ENCODE measurements around the gene ZYG11B.
"Not testable (repeated sequence)": the region's sequence is repeated elsewhere in the genome, so short reads cannot be mapped to it uniquely, and the experiment has no call there.

The ZYG11B gene

GRCh38 chr1:52750139-52750538, 23.9 kb downstream of the ZYG11B start:
- not testable (repeated sequence) for H3K27ac ChIP-seq

GRCh38 chr1:52751589-52752483, 25.6 kb downstream of the ZYG11B start:
- no peak overlapping the region for H3K27ac ChIP-seq
- H3K4me3 ChIP-seq, result no peak overlapping the region

More at GRCh38 chr1:52750139-52750538, 23.9 kb downstream of the ZYG11B start:
- H3K4me3 ChIP-seq, result not testable (repeated sequence)

GRCh38 chr1:52752484-52752826, 26.2 kb downstream of the ZYG11B start:
- H3K27ac ChIP-seq, result no peak overlapping the region
- H3K4me3 ChIP-seq, result no peak overlapping the region

GRCh38 chr1:52753169-52753568, 26.9 kb downstream of the ZYG11B start:
- H3K27ac ChIP-seq, result no peak overlapping the region

GRCh38 chr1:52756020-52756419, 29.8 kb downstream of the ZYG11B start:
- no peak overlapping the region for H3K27ac ChIP-seq

More at GRCh38 chr1:52753169-52753568, 26.9 kb downstream of the ZYG11B start:
- H3K4me3 ChIP-seq, result no peak overlapping the region

GRCh38 chr1:52759908-52760307, 33.7 kb downstream of the ZYG11B start:
- no peak overlapping the region for H3K27ac ChIP-seq
- H3K4me3 ChIP-seq, result no peak overlapping the region

More at GRCh38 chr1:52756020-52756419, 29.8 kb downstream of the ZYG11B start:
- no peak overlapping the region for H3K4me3 ChIP-seq

- Histone ChIP-seq H3K27ac (no peak overlapping the region), H3K4me3 (no peak overlapping the region)
Measured at GRCh38 chr1:52767596-52768280, 41.5 kb downstream of the ZYG11B start.

- Histone ChIP-seq H3K4me3 (no peak overlapping the region), H3K27ac (no peak overlapping the region)
Measured at GRCh38 chr1:52769346-52770033, 43.2 kb downstream of the ZYG11B start.

GRCh38 chr1:52771384-52771783, 45.1 kb downstream of the ZYG11B start:
- Histone ChIP-seq H3K27ac (no peak overlapping the region), H3K4me3 (no peak overlapping the region)

- Histone ChIP-seq H3K4me3 (no peak overlapping the region), H3K27ac (no peak overlapping the region)
Measured at GRCh38 chr1:52786148-52786547, 59.9 kb downstream of the ZYG11B start.

GRCh38 chr1:52790429-52790828, 64.2 kb downstream of the ZYG11B start:
- not testable (repeated sequence) for H3K27ac ChIP-seq, H3K4me3 ChIP-seq

GRCh38 chr1:52792036-52792435, 65.8 kb downstream of the ZYG11B start:
- no peak overlapping the region for H3K27ac ChIP-seq
- no peak overlapping the region for H3K4me3 ChIP-seq

- H3K27ac ChIP-seq, H3K4me3 ChIP-seq: not testable (repeated sequence)
Measured at GRCh38 chr1:52793717-52794116, 67.5 kb downstream of the ZYG11B start.

- Histone ChIP-seq H3K4me3 (no peak overlapping the region), H3K27ac (no peak overlapping the region)
Measured at GRCh38 chr1:52795464-52795863, 69.2 kb downstream of the ZYG11B start.

GRCh38 chr1:52798331-52798730, 72.1 kb downstream of the ZYG11B start:
- Histone ChIP-seq H3K4me3 (no peak overlapping the region), H3K27ac (no peak overlapping the region)

GRCh38 chr1:52801011-52801410, 74.8 kb downstream of the ZYG11B start:
- Histone ChIP-seq H3K27ac (no peak overlapping the region), H3K4me3 (no peak overlapping the region)

- not testable (repeated sequence) for H3K27ac ChIP-seq, H3K4me3 ChIP-seq
Measured at GRCh38 chr1:52804083-52804482, 77.8 kb downstream of the ZYG11B start.

- no peak overlapping the region for H3K27ac ChIP-seq
- H3K4me3 ChIP-seq, result no peak overlapping the region
Measured at GRCh38 chr1:52814465-52814864, 88.2 kb downstream of the ZYG11B start.

GRCh38 chr1:52820830-52821229, 94.6 kb downstream of the ZYG11B start:
- H3K4me3 ChIP-seq, H3K27ac ChIP-seq: not testable (repeated sequence)

- no peak overlapping the region for H3K4me3 ChIP-seq
Measured at GRCh38 chr1:52825868-52826267, 99.6 kb downstream of the ZYG11B start.

GRCh38 chr1:52834798-52835197, 108.5 kb downstream of the ZYG11B start:
- Histone ChIP-seq H3K4me3 (no peak overlapping the region), H3K27ac (no peak overlapping the region)

More at GRCh38 chr1:52825868-52826267, 99.6 kb downstream of the ZYG11B start:
- H3K27ac ChIP-seq, result no peak overlapping the region
